ENCODE data around the gene TM9SF1. TPM values are rescaled to one million over a fixed set of nuclear protein-coding genes. Genes with fewer than 3 reads are reported as not detected.
"Not testable (repeated sequence)": the region's sequence is repeated elsewhere in the genome, so short reads cannot be mapped to it uniquely, and the experiment has no call there.

TM9SF1 gene
- polyA plus RNA-seq, 10 donors: 11.2 to 25.1 (median 17.6) TPM

- DNase-seq: no peak
These were observed 33.7 kb upstream of the TM9SF1 start for GRCh38 chr14:24228902-24229301.

GRCh38 chr14:24226473-24226872, 31.2 kb upstream of the TM9SF1 start:
- no peak for DNase-seq

GRCh38 chr14:24224618-24225071, 29.4 kb upstream of the TM9SF1 start:
- DNase-seq: peak in 1 of 3 donors; percentile 77

GRCh38 chr14:24222987-24223386, 27.7 kb upstream of the TM9SF1 start:
- DNase-seq: not testable (repeated sequence)

GRCh38 chr14:24219521-24219920, 24.3 kb upstream of the TM9SF1 start:
- no peak for DNase-seq

- no peak for DNase-seq
These were observed 23.8 kb upstream of the TM9SF1 start for GRCh38 chr14:24219080-24219479.

- DNase-seq: not testable (repeated sequence)
These were observed 21.6 kb upstream of the TM9SF1 start for GRCh38 chr14:24216876-24217275.

- DNase-seq: no peak
These were observed 21.1 kb upstream of the TM9SF1 start for GRCh38 chr14:24216345-24216699.

GRCh38 chr14:24215495-24216344, 20.5 kb upstream of the TM9SF1 start, which contains the start of gene MDP1:
Gene MDP1, minus strand, starts transcription at chr14:24216066. Its CDS starts 111 bp downstream, at chr14:24215955.
- peak; percentile 85 to 95 (median 90) for DNase-seq

- DNase-seq: no peak
These were observed 18.8 kb upstream of the TM9SF1 start for GRCh38 chr14:24213866-24214662.

- DNase-seq: peak; percentile 96 to 98 (median 98)
These were observed 18.0 kb upstream of the TM9SF1 start, which contains the start of gene CHMP4A for GRCh38 chr14:24212924-24213865. Gene CHMP4A, minus strand, starts transcription at chr14:24213488. Its CDS starts 49 bp downstream, at chr14:24213439.

GRCh38 chr14:24211311-24211710, 16.1 kb upstream of the TM9SF1 start:
- DNase-seq: no peak

- DNase-seq: no peak
These were observed 12.4 kb upstream of the TM9SF1 start for GRCh38 chr14:24207625-24208024.

- no peak for DNase-seq
These were observed 11.9 kb upstream of the TM9SF1 start for GRCh38 chr14:24207104-24207551.

GRCh38 chr14:24206260-24207103, 11.2 kb upstream of the TM9SF1 start:
- DNase-seq: no peak

GRCh38 chr14:24204163-24205146, 9.2 kb upstream of the TM9SF1 start:
- DNase-seq: no peak

GRCh38 chr14:24203249-24203886, 8.1 kb upstream of the TM9SF1 start:
- DNase-seq: not testable (repeated sequence)

GRCh38 chr14:24202538-24202937, 7.3 kb upstream of the TM9SF1 start:
- not testable (repeated sequence) for DNase-seq

Measured in muscle of back (tissue), 11 donors.